CD4-positive, alpha-beta memory T cell (primary cell): ENCODE results near the gene ZNF213. TPM values are rescaled to one million over a fixed set of nuclear protein-coding genes. Genes with fewer than 3 reads are reported as not detected.

Source experiments
- CTCF ChIA-PET: fragments of 350-600 bp; sonication (Branson Sonifier 250); formaldehyde crosslinking; loops from one replicate; lab custom pipeline; 2021; ENCODE audit warnings: inconsistent platforms; ENCODE audit not compliant: partially characterized antibody; lab: Charles Lee
- POLR2A ChIA-PET: fragments of 350-600 bp; sonication (Branson Sonifier 250); formaldehyde crosslinking; loops from one replicate; lab custom pipeline; 2021; ENCODE audit not compliant: partially characterized antibody; lab: Charles Lee
- DNase-seq, 5 donors: peaks; one replicate each; pipeline versions ENCODE4 v3.0.0 to v3.0.0-alpha.2; 2020 to 2022; ENCODE audit warnings: mixed read lengths in 1 of 5
- H3K27ac ChIP-seq: one replicate; pipeline ENCODE4 v1.7.0; 2013; ENCODE audit warnings: low read depth, low read length
- H3K27me3 ChIP-seq: 2 replicates; pipeline ENCODE4 v1.7.0; 2013; ENCODE audit warnings: mild to moderate bottlenecking, low read length, moderate library complexity; ENCODE audit not compliant: insufficient read depth
- H3K36me3 ChIP-seq: 2 replicates; pipeline ENCODE4 v1.7.0; 2013; ENCODE audit warnings: mild to moderate bottlenecking, low read length, moderate library complexity; ENCODE audit not compliant: insufficient read depth
- H3K4me1 ChIP-seq: 2 replicates; pipeline ENCODE4 v1.7.0; 2013; ENCODE audit warnings: mild to moderate bottlenecking, low read length, moderate library complexity; ENCODE audit not compliant: insufficient read depth
- H3K4me3 ChIP-seq, 2 donors: one replicate each; pipeline ENCODE4 v1.7.0; 2013; ENCODE audit warnings: low read length in 2 of 2, mild to moderate bottlenecking in 1 of 2
- H3K9me3 ChIP-seq, 2 donors: one replicate each; pipeline ENCODE4 v1.7.0; 2013; ENCODE audit warnings: low read length in 2 of 2, control low read depth in 1 of 2; ENCODE audit not compliant: control insufficient read depth in 1 of 2
- H3K27ac Mint-ChIP-seq, 7 donors: one replicate each; pipeline ENCODE4 v1.8.0; 2020 to 2021; ENCODE audit warnings: mixed read lengths in 7 of 7, mild to moderate bottlenecking in 6 of 7, inconsistent platforms in 3 of 7, moderate library complexity in 3 of 7
- H3K27me3 Mint-ChIP-seq, 2 donors: one replicate each; pipeline ENCODE4 v1.8.0; 2020 to 2021; ENCODE audit warnings: mixed read lengths in 2 of 2
- H3K36me3 Mint-ChIP-seq, 2 donors: one replicate each; pipeline ENCODE4 v1.8.0; 2020 to 2021; ENCODE audit warnings: mixed read lengths in 2 of 2, inconsistent platforms in 1 of 2, mild to moderate bottlenecking in 1 of 2
- H3K4me1 Mint-ChIP-seq, 4 donors: one replicate each; pipeline ENCODE4 v1.8.0; 2020 to 2021; ENCODE audit warnings: mixed read lengths in 4 of 4, mild to moderate bottlenecking in 1 of 4
- H3K4me3 Mint-ChIP-seq, 8 donors: one replicate each; pipeline ENCODE4 v1.8.0; 2020 to 2021; ENCODE audit warnings: mixed read lengths in 8 of 8, mild to moderate bottlenecking in 7 of 8, moderate library complexity in 6 of 8, inconsistent platforms in 3 of 8
- H3K9me3 Mint-ChIP-seq, 8 donors: one replicate each; pipeline ENCODE4 v1.8.0; 2020 to 2021; ENCODE audit warnings: mixed read lengths in 8 of 8, mild to moderate bottlenecking in 5 of 8, inconsistent platforms in 3 of 8, moderate library complexity in 1 of 8
- intact Hi-C: fragments of 100-400 bp; cut with micrococcal nuclease; formaldehyde crosslinking; loops from one replicate; pipeline ENCODE4 v1.15.1; 2023
- polyA plus RNA-seq, 2 donors: library from polyadenylated mRNA; unstranded; fragments of 300-500 nt; fragmentation: Illumina TruSeq; gene quantifications; one replicate each; pipeline ENCODE4 v1.2.3, GENCODE V29; 2021
- total RNA-seq, 2 experiments: library from RNA; stranded (reverse); gene quantifications; one replicate each; pipeline ENCODE4 v1.2.3, GENCODE V29; 2021

The ZNF213 gene
- total and polyA plus RNA-seq, 4 experiments from 2014 or later: 0.67 to 14.5 (median 8.7) TPM

GRCh38 chr16:3119701-3120408, 15.0 kb upstream of the ZNF213 start:
- Histone ChIP-seq H3K4me1 (peaks cover 10% of the 10 kb centered on the region), H3K9me3 (no peaks in the 10 kb centered on the region), H3K27ac (no peak overlapping the region), H3K4me3 (no peak overlapping the region), H3K36me3 (no peaks in the 10 kb centered on the region), H3K27me3 (no peaks in the 10 kb centered on the region)
- Mint-ChIP-seq H3K4me3 (no peak overlapping the region), H3K36me3 (peaks cover under 1 to 5% of the 10 kb centered on the region in 2 donors), H3K27ac (peak overlapping the region in 1 of 7 donors; percentile 66), H3K4me1 (peaks cover 5 to 14% (median 9%) of the 10 kb centered on the region in 4 donors), H3K27me3 (no peaks in the 10 kb centered on the region), H3K9me3 (no peaks in the 10 kb centered on the region)
- intact Hi-C loops: no loop called here
- DNase-seq: peak in 1 of 5 donors; percentile 27
- CTCF ChIA-PET: interaction anchor here (5.8 kb wide), 1 partner anchor 9 kb away, joined by 46 read pairs; no protein-coding TSS in a partner anchor
- POLR2A ChIA-PET: interaction anchor here (1.2 to 1.5 kb wide), 3 partner anchors 9 to 44 kb away, joined by 3 to 5 read pairs (median 4); partner anchors contain the start of gene ZNF213

GRCh38 chr16:3120435-3120834, 14.4 kb upstream of the ZNF213 start:
- no peaks in the 10 kb centered on the region for H3K27me3 ChIP-seq
- H3K27ac ChIP-seq: no peak overlapping the region
- Mint-ChIP-seq H3K4me1 (peaks cover 7 to 19% (median 13%) of the 10 kb centered on the region in 4 donors), H3K27ac (no peak overlapping the region), H3K4me3 (no peak overlapping the region), H3K36me3 (peaks cover 0 to 5% of the 10 kb centered on the region in 2 donors), H3K9me3 (no peaks in the 10 kb centered on the region), H3K27me3 (no peaks in the 10 kb centered on the region)
- no peaks in the 10 kb centered on the region for H3K9me3 ChIP-seq
- intact Hi-C loops: no loop called here
- peaks cover 16% of the 10 kb centered on the region for H3K4me1 ChIP-seq
- no peak overlapping the region for H3K4me3 ChIP-seq
- POLR2A ChIA-PET: interaction anchor here (1.2 to 1.5 kb wide), 2 partner anchors 9 to 14 kb away, joined by 4 to 5 read pairs; partner anchors contain the start of gene ZNF213
- CTCF ChIA-PET: interaction anchor here (3.2 to 5.8 kb wide), 2 partner anchors 9 to 62 kb away, joined by 16 to 46 read pairs; no protein-coding TSS in a partner anchor
- H3K36me3 ChIP-seq: no peaks in the 10 kb centered on the region
- DNase-seq: no peak

GRCh38 chr16:3121851-3122467, 12.9 kb upstream of the ZNF213 start:
- intact Hi-C loops: no loop called here
- Mint-ChIP-seq H3K4me3 (peak overlapping the region in 1 of 8 donors; percentile 4), H3K27me3 (no peaks in the 10 kb centered on the region), H3K4me1 (peaks cover 10 to 31% (median 19%) of the 10 kb centered on the region in 4 donors), H3K9me3 (no peaks in the 10 kb centered on the region), H3K36me3 (peaks cover 0 to 5% of the 10 kb centered on the region in 2 donors), H3K27ac (no peak overlapping the region)
- Histone ChIP-seq H3K27me3 (no peaks in the 10 kb centered on the region), H3K27ac (no peak overlapping the region), H3K9me3 (no peaks in the 10 kb centered on the region), H3K4me1 (peaks cover 18% of the 10 kb centered on the region), H3K4me3 (no peak overlapping the region), H3K36me3 (no peaks in the 10 kb centered on the region)
- ChIA-PET CTCF (interaction anchor here (1.1 to 5.8 kb wide), 6 partner anchors 7 to 93 kb away, joined by 4 to 46 read pairs (median 12); no protein-coding TSS in a partner anchor), POLR2A (interaction anchor here (1.0 to 2.1 kb wide), 5 partner anchors 12 to 28 kb away, joined by 3 to 9 read pairs (median 3); partner anchors contain the start of gene ZNF213)
- DNase-seq: no peak

GRCh38 chr16:3122926-3123570, 11.8 kb upstream of the ZNF213 start:
- H3K27me3 Mint-ChIP-seq: no peaks in the 10 kb centered on the region
- H3K4me1 Mint-ChIP-seq: peaks cover 16 to 42% (median 27%) of the 10 kb centered on the region in 4 donors
- Histone ChIP-seq H3K9me3 (no peaks in the 10 kb centered on the region), H3K4me3 (no peak overlapping the region), H3K27ac (peak overlapping the region; percentile 50), H3K27me3 (no peaks in the 10 kb centered on the region), H3K4me1 (peaks cover 28% of the 10 kb centered on the region), H3K36me3 (no peaks in the 10 kb centered on the region)
- POLR2A ChIA-PET: interaction anchor here (0.7 to 2.1 kb wide), 6 partner anchors 11 to 27 kb away, joined by 3 to 9 read pairs (median 4); partner anchors contain the start of gene ZNF213
- H3K4me3 Mint-ChIP-seq: peak overlapping the region; percentile 94 to 98 (median 96)
- no peaks in the 10 kb centered on the region for H3K9me3 Mint-ChIP-seq
- CTCF ChIA-PET: interaction anchor here (1.1 to 3.2 kb wide), 5 partner anchors 22 to 94 kb away, joined by 4 to 16 read pairs (median 11); no protein-coding TSS in a partner anchor
- intact Hi-C loops: no loop called here
- peaks cover 0 to 5% of the 10 kb centered on the region in 2 donors for H3K36me3 Mint-ChIP-seq
- peak overlapping the region in 3 of 7 donors; percentile 89 to 99 (median 95) for H3K27ac Mint-ChIP-seq
- DNase-seq: no peak

- peaks cover 0 to 5% of the 10 kb centered on the region in 2 donors for H3K36me3 Mint-ChIP-seq
- H3K4me3 Mint-ChIP-seq: peak overlapping the region; percentile 94 to 98 (median 96)
- peak overlapping the region; percentile 50 for H3K27ac ChIP-seq
- peak overlapping the region; percentile 85 to 97 for H3K4me3 ChIP-seq
- no peaks in the 10 kb centered on the region for H3K27me3 ChIP-seq
- H3K36me3 ChIP-seq: no peaks in the 10 kb centered on the region
- intact Hi-C loops: loop anchor here (1.0 kb wide), 6 partner anchors 10 to 144 kb away; partner anchors contain the start of gene PKMYT1
- ChIA-PET POLR2A (interaction anchor here (0.6 to 7.7 kb wide), 13 partner anchors 10 to 277 kb away, joined by 3 to 146 read pairs (median 6); partner anchors contain the start of genes IL32, ZNF174, ZNF213 and ZSCAN10), CTCF (interaction anchor here (1.2 to 13.2 kb wide), 7 partner anchors 10 to 120 kb away, joined by 4 to 376 read pairs (median 6); partner anchors contain the start of genes IL32 and ZSCAN10)
- no peaks in the 10 kb centered on the region for H3K9me3 Mint-ChIP-seq
- H3K4me1 ChIP-seq: peaks cover 40% of the 10 kb centered on the region
- peak; percentile 96 to 97 (median 96) for DNase-seq
- peak overlapping the region; percentile 95 to 99 (median 97) for H3K27ac Mint-ChIP-seq
- no peaks in the 10 kb centered on the region for H3K9me3 ChIP-seq
- no peaks in the 10 kb centered on the region for H3K27me3 Mint-ChIP-seq
- peaks cover 18 to 52% (median 32%) of the 10 kb centered on the region in 4 donors for H3K4me1 Mint-ChIP-seq
These were observed 10.6 kb upstream of the ZNF213 start for GRCh38 chr16:3123986-3124886.

- CTCF ChIA-PET: interaction anchor here (1.4 to 13.2 kb wide), 10 partner anchors 8 to 125 kb away, joined by 3 to 376 read pairs (median 45); partner anchors contain the start of genes IL32, ZNF205 and ZSCAN10
- H3K4me3 Mint-ChIP-seq: peak overlapping the region in 6 of 8 donors; percentile 12 to 75 (median 60)
These were observed 7.1 kb upstream of the ZNF213 start for GRCh38 chr16:3127745-3128144.

More at GRCh38 chr16:3127745-3128144, 7.1 kb upstream of the ZNF213 start:
- intact Hi-C loops: no loop called here
- Mint-ChIP-seq H3K36me3 (peaks cover 4 to 13% of the 10 kb centered on the region in 2 donors), H3K27me3 (no peaks in the 10 kb centered on the region), H3K4me1 (peaks cover 23 to 66% (median 42%) of the 10 kb centered on the region in 4 donors), H3K27ac (peak overlapping the region in 3 of 7 donors; percentile 65 to 70 (median 66)), H3K9me3 (no peaks in the 10 kb centered on the region)
- H3K27ac ChIP-seq: no peak overlapping the region
- H3K9me3 ChIP-seq: no peaks in the 10 kb centered on the region
- H3K36me3 ChIP-seq: no peaks in the 10 kb centered on the region
- no peak for DNase-seq
- H3K27me3 ChIP-seq: no peaks in the 10 kb centered on the region
- POLR2A ChIA-PET: interaction anchor here (1.0 to 7.7 kb wide), 7 partner anchors 16 to 96 kb away, joined by 3 to 146 read pairs (median 51); partner anchors contain the start of genes IL32 and ZSCAN10
- peaks cover 51% of the 10 kb centered on the region for H3K4me1 ChIP-seq
- H3K4me3 ChIP-seq: no peak overlapping the region
